H9 (cell line): Measurements from ENCODE around the gene PEAK3. TPM values are rescaled to one million over a fixed set of nuclear protein-coding genes. Genes with fewer than 3 reads are reported as not detected.
A peak's percentile ranks its signal among the peaks of the same experiment; 100 is the strongest.

Experiments used
- DNase-seq: peaks from one replicate; pipeline ENCODE4 v3.0.0-alpha.2; 2017
- H2AFZ ChIP-seq: one replicate; pipeline ENCODE4 v1.6.1; 2013; ENCODE audit warnings: mild to moderate bottlenecking, low read length, control low read depth, moderate library complexity
- H2AK5ac ChIP-seq: 2 replicates; pipeline ENCODE4 v1.6.1; 2013; ENCODE audit warnings: low read length, control low read depth, mixed read lengths; ENCODE audit not compliant: insufficient read length
- H2BK120ac ChIP-seq: one replicate; pipeline ENCODE4 v1.6.1; 2013; ENCODE audit warnings: low read depth, mild to moderate bottlenecking, low read length, control low read depth, inconsistent platforms; ENCODE audit not compliant: poor library complexity, severe bottlenecking
- H2BK12ac ChIP-seq: 2 replicates; pipeline ENCODE4 v1.6.1; 2013; ENCODE audit warnings: low read length, control low read depth, mixed read lengths, low read depth; ENCODE audit not compliant: insufficient read length
- H2BK15ac ChIP-seq: 2 replicates; pipeline ENCODE4 v1.6.1; 2013; ENCODE audit warnings: low read depth, low read length, control low read depth
- H2BK20ac ChIP-seq: one replicate; pipeline ENCODE4 v1.6.1; 2013; ENCODE audit warnings: low read depth, mild to moderate bottlenecking, low read length, control low read depth, inconsistent platforms; ENCODE audit not compliant: poor library complexity, severe bottlenecking
- H2BK5ac ChIP-seq: 2 replicates; pipeline ENCODE4 v1.6.1; 2013; ENCODE audit warnings: low read length, control low read depth, mixed read lengths; ENCODE audit not compliant: insufficient read length
- H3K14ac ChIP-seq: 2 replicates; pipeline ENCODE4 v1.6.1; 2013; ENCODE audit warnings: low read length, control low read depth; ENCODE audit not compliant: insufficient read depth
- H3K18ac ChIP-seq: 2 replicates; pipeline ENCODE4 v1.6.1; 2013; ENCODE audit warnings: low read depth, mild to moderate bottlenecking, mixed read lengths, low read length, control low read depth; ENCODE audit not compliant: insufficient read length
- H3K23ac ChIP-seq: 2 replicates; pipeline ENCODE4 v1.6.1; 2013; ENCODE audit warnings: low read length, control low read depth, mixed read lengths, low read depth; ENCODE audit not compliant: insufficient read length
- H3K23me2 ChIP-seq: 2 replicates; pipeline ENCODE4 v1.6.1; 2013; ENCODE audit warnings: low read depth, mild to moderate bottlenecking, mixed read lengths, low read length, control low read depth; ENCODE audit not compliant: insufficient read length, poor library complexity, severe bottlenecking
- H3K27ac ChIP-seq: 2 replicates; pipeline ENCODE4 v1.5.1; 2013; ENCODE audit warnings: low read length, control low read depth, mixed read lengths, low read depth; ENCODE audit not compliant: insufficient read length
- H3K27me3 ChIP-seq: 2 replicates; pipeline ENCODE4 v1.6.1; 2013; ENCODE audit warnings: low read length, control low read depth, inconsistent platforms; ENCODE audit not compliant: insufficient read depth
- H3K4ac ChIP-seq: 2 replicates; pipeline ENCODE4 v1.6.1; 2013; ENCODE audit warnings: low read depth, mild to moderate bottlenecking, control low read depth, inconsistent platforms, low read length, moderate library complexity
- H3K4me1 ChIP-seq: 2 replicates; pipeline ENCODE4 v1.6.1; 2013; ENCODE audit warnings: low read length, control low read depth, inconsistent platforms; ENCODE audit not compliant: insufficient read depth
- H3K4me2 ChIP-seq: 2 replicates; pipeline ENCODE4 v1.6.1; 2013; ENCODE audit warnings: low read length, control low read depth, mixed read lengths; ENCODE audit not compliant: insufficient read length, insufficient read depth
- H3K56ac ChIP-seq: 2 replicates; pipeline ENCODE4 v1.6.1; 2013; ENCODE audit warnings: low read depth, mild to moderate bottlenecking, mixed read lengths, low read length, control low read depth; ENCODE audit not compliant: insufficient read length
- H3K79me1 ChIP-seq: 2 replicates; pipeline ENCODE4 v1.6.1; 2013; ENCODE audit warnings: low read depth, mild to moderate bottlenecking, moderate library complexity, low read length, control low read depth, inconsistent platforms; ENCODE audit not compliant: insufficient read depth, poor library complexity, severe bottlenecking
- H3K79me2 ChIP-seq: 2 replicates; pipeline ENCODE4 v1.6.1; 2013; ENCODE audit warnings: low read length, control low read depth, inconsistent platforms; ENCODE audit not compliant: insufficient read depth
- H3K9ac ChIP-seq: 2 replicates; pipeline ENCODE4 v1.6.1; 2013; ENCODE audit warnings: low read length, control low read depth, mixed read lengths; ENCODE audit not compliant: insufficient read length; ENCODE audit errors: extremely low read depth
- H3K9me3 ChIP-seq: one replicate; pipeline ENCODE4 v1.6.1; 2013; ENCODE audit warnings: low read depth, low read length, inconsistent platforms; ENCODE audit not compliant: control insufficient read depth
- H3T11ph ChIP-seq: one replicate; pipeline ENCODE4 v1.6.1; 2013; ENCODE audit warnings: mild to moderate bottlenecking, low read length, control low read depth, inconsistent platforms
- H4K20me1 ChIP-seq: one replicate; pipeline ENCODE4 v1.6.1; 2013; ENCODE audit not compliant: control insufficient read depth, insufficient read length, insufficient read depth
- H4K5ac ChIP-seq: 2 replicates; pipeline ENCODE4 v1.6.1; 2013; ENCODE audit warnings: low read depth, mild to moderate bottlenecking, mixed read lengths, low read length, control low read depth; ENCODE audit not compliant: insufficient read length
- H4K8ac ChIP-seq: replicated peaks from 2 replicates; pipeline ENCODE4 v1.6.1; 2013; ENCODE audit warnings: low read length, control low read depth, mixed read lengths, low read depth; ENCODE audit not compliant: insufficient read length
- H4K91ac ChIP-seq: 2 replicates; pipeline ENCODE4 v1.6.1; 2013; ENCODE audit warnings: low read depth, mild to moderate bottlenecking, moderate library complexity, mixed read lengths, low read length, control low read depth; ENCODE audit not compliant: insufficient read length
- H3K27ac Mint-ChIP-seq, 3 experiments: 2 replicates in 2 of 3; 3 replicates in 1 of 3; pipeline ENCODE4 v1.8.0; 2020 to 2021; ENCODE audit warnings: mixed read lengths in 3 of 3, mild to moderate bottlenecking in 1 of 3, moderate library complexity in 1 of 3
- H3K27me3 Mint-ChIP-seq: 2 replicates; pipeline ENCODE4 v1.8.0; 2021; ENCODE audit warnings: low read depth, mild to moderate bottlenecking, moderate library complexity, mixed read lengths
- H3K36me3 Mint-ChIP-seq, 3 experiments: 2 replicates in 2 of 3; 3 replicates in 1 of 3; pipeline ENCODE4 v1.8.0; 2020 to 2021; ENCODE audit warnings: low read depth in 3 of 3, mixed read lengths in 3 of 3; ENCODE audit not compliant: insufficient read depth in 1 of 3
- H3K4me1 Mint-ChIP-seq, 2 experiments: 2 replicates each; pipeline ENCODE4 v1.8.0; 2020; ENCODE audit warnings: mixed read lengths in 2 of 2
- H3K4me3 Mint-ChIP-seq, 2 experiments: 2 replicates in 1 of 2; 3 replicates in 1 of 2; pipeline ENCODE4 v1.8.0; 2020 to 2021; ENCODE audit warnings: mild to moderate bottlenecking in 2 of 2, mixed read lengths in 2 of 2, moderate library complexity in 1 of 2
- H3K9me3 Mint-ChIP-seq, 2 experiments: 2 replicates in 1 of 2; 3 replicates in 1 of 2; pipeline ENCODE4 v1.8.0; 2020; ENCODE audit warnings: mild to moderate bottlenecking in 2 of 2, mixed read lengths in 2 of 2, moderate library complexity in 1 of 2
- WGBS: extraction: QIAGEN DNeasy Blood & Tissue Kit; methylation state at CpG from one replicate; pipeline ENCODE4 v1.1.7; 2013; ENCODE audit warnings: missing lambda C conversion rate, low lambda C conversion rate, mixed read lengths; ENCODE audit not compliant: insufficient read length; ENCODE audit errors: extremely low coverage; 5-methylcytosine and 5-hydroxymethylcytosine counted together
- total RNA-seq: library from RNA; stranded (reverse); gene quantifications from 2 replicates; pipeline ENCODE4 v1.2.1, GENCODE V29; 2021
- TF ChIP-seq, protein P1 (sequence below): fragments of 200-600 bp; sonication (generic); conservative IDR thresholded peaks from 3 replicates; pipeline ENCODE4 v1.8.0; 2021; ENCODE audit warnings: antibody characterized with exemption, mild to moderate bottlenecking

Gene PEAK3
- total RNA-seq, 1 experiment from 2014 or later: not detected

- no peaks in the 10 kb centered on the region for H4K20me1 ChIP-seq
- no peak overlapping the region for H2BK20ac ChIP-seq
- Mint-ChIP-seq H3K27ac (peak overlapping the region in 2 of 3 experiments; percentile 71 to 95; a peak in 3 of 7 replicates), H3K27me3 (peaks cover 14% of the 10 kb centered on the region), H3K4me3 (peak overlapping the region; percentile 62 to 85), H3K9me3 (no peaks in the 10 kb centered on the region), H3K36me3 (peaks cover 0 to 3% (median 0%) of the 10 kb centered on the region in 3 experiments; a peak in 3 of 7 replicates), H3K4me1 (peaks cover 4% of the 10 kb centered on the region in 2 experiments)
- no peaks in the 10 kb centered on the region for H3K79me2 ChIP-seq
- WGBS: no CpG with 5 or more reads among the region's 77 CpGs
- H2BK120ac ChIP-seq: no peak overlapping the region
- no peak overlapping the region for H4K8ac ChIP-seq
- no peak overlapping the region for H4K91ac ChIP-seq
- H3K4me1 ChIP-seq: no peaks in the 10 kb centered on the region
- no peak overlapping the region for H3K56ac ChIP-seq
- no peak overlapping the region for H3K14ac ChIP-seq
- H3K9me3 ChIP-seq: no peaks in the 10 kb centered on the region
- H4K5ac ChIP-seq: no peak overlapping the region
- peak overlapping the region; percentile 58 for H3K4me2 ChIP-seq
- H2BK12ac ChIP-seq: no peak overlapping the region
- no peak overlapping the region for H3K23ac ChIP-seq
- no peak overlapping the region for H2BK5ac ChIP-seq
- H3K9ac ChIP-seq: no peak overlapping the region
- no peak overlapping the region for H2BK15ac ChIP-seq
- H3K4ac ChIP-seq: no peak overlapping the region
- no peak overlapping the region for H2AFZ ChIP-seq
- TF ChIP-seq, protein P1, sequence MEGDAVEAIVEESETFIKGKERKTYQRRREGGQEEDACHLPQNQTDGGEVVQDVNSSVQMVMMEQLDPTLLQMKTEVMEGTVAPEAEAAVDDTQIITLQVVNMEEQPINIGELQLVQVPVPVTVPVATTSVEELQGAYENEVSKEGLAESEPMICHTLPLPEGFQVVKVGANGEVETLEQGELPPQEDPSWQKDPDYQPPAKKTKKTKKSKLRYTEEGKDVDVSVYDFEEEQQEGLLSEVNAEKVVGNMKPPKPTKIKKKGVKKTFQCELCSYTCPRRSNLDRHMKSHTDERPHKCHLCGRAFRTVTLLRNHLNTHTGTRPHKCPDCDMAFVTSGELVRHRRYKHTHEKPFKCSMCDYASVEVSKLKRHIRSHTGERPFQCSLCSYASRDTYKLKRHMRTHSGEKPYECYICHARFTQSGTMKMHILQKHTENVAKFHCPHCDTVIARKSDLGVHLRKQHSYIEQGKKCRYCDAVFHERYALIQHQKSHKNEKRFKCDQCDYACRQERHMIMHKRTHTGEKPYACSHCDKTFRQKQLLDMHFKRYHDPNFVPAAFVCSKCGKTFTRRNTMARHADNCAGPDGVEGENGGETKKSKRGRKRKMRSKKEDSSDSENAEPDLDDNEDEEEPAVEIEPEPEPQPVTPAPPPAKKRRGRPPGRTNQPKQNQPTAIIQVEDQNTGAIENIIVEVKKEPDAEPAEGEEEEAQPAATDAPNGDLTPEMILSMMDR: peak; percentile 64
- no peaks in the 10 kb centered on the region; the same call in 1 of the 2 replicates for H3K27me3 ChIP-seq
- no peak overlapping the region for H2AK5ac ChIP-seq
- no peak overlapping the region for H3K27ac ChIP-seq
- no peaks in the 10 kb centered on the region for H3K79me1 ChIP-seq
- no peak overlapping the region for H3T11ph ChIP-seq
- peak; percentile 79 for DNase-seq
- H3K23me2 ChIP-seq: peaks cover 10% of the 10 kb centered on the region
- no peak overlapping the region for H3K18ac ChIP-seq
Observed at GRCh38 chr19:2253106-2254063, 28.6 kb downstream of the PEAK3 start.
